Eye (tissue), 1 donor: Measurements from ENCODE around the gene CCBE1.
"Not testable (repeated sequence)": the region's sequence is repeated elsewhere in the genome, so short reads cannot be mapped to it uniquely, and the experiment has no call there.

Experiments
- DNase-seq: peaks from one replicate; pipeline ENCODE4 v3.0.0-alpha.2; 2015

CCBE1 gene

GRCh38 chr18:59520562-59521355 lies 176.5 kb downstream of the CCBE1 start:
- no peak for DNase-seq

- DNase-seq = no peak
These were observed 178.5 kb downstream of the CCBE1 start for GRCh38 chr18:59518705-59519104.

- DNase-seq = peak; percentile 68
These were observed 179.6 kb downstream of the CCBE1 start for GRCh38 chr18:59517446-59518165.

GRCh38 chr18:59516356-59517155 lies 180.7 kb downstream of the CCBE1 start:
- no peak for DNase-seq

GRCh38 chr18:59515956-59516355 lies 181.3 kb downstream of the CCBE1 start:
- not testable (repeated sequence) for DNase-seq

GRCh38 chr18:59515147-59515546 lies 182.1 kb downstream of the CCBE1 start:
- no peak for DNase-seq

GRCh38 chr18:59514203-59514602 lies 183.0 kb downstream of the CCBE1 start:
- peak; percentile 58 for DNase-seq

GRCh38 chr18:59512025-59512755 lies 185.0 kb downstream of the CCBE1 start:
- DNase-seq = no peak

GRCh38 chr18:59509481-59510442 lies 187.5 kb downstream of the CCBE1 start:
- DNase-seq = no peak

- no peak for DNase-seq
These were observed 191.9 kb downstream of the CCBE1 start for GRCh38 chr18:59505356-59505755.

GRCh38 chr18:59502274-59503175 lies 194.7 kb downstream of the CCBE1 start:
- peak; percentile 89 for DNase-seq

- peak; percentile 52 for DNase-seq
These were observed 195.3 kb downstream of the CCBE1 start for GRCh38 chr18:59501920-59502273.

- DNase-seq = no peak
These were observed 196.5 kb downstream of the CCBE1 start for GRCh38 chr18:59500765-59501164.

- DNase-seq = no peak
These were observed 198.6 kb downstream of the CCBE1 start for GRCh38 chr18:59498506-59499086.

GRCh38 chr18:59492756-59493421 lies 204.3 kb downstream of the CCBE1 start:
- DNase-seq = no peak

- DNase-seq = no peak
These were observed 208.3 kb downstream of the CCBE1 start for GRCh38 chr18:59488899-59489298.

GRCh38 chr18:59485382-59485781 lies 211.8 kb downstream of the CCBE1 start:
- no peak for DNase-seq

- DNase-seq = peak; percentile 62
These were observed 212.5 kb downstream of the CCBE1 start for GRCh38 chr18:59484561-59485328.

GRCh38 chr18:59484131-59484530 lies 213.1 kb downstream of the CCBE1 start:
- DNase-seq = no peak
